NCI-H1930 (cell line): ENCODE data around the gene PLBD2.

ENCODE experiments used
- DNase-seq, 2 experiments: peaks; one replicate each; lab custom pipeline; 2025; lab: John Stamatoyannopoulos, UW

PLBD2 gene

DNA sequence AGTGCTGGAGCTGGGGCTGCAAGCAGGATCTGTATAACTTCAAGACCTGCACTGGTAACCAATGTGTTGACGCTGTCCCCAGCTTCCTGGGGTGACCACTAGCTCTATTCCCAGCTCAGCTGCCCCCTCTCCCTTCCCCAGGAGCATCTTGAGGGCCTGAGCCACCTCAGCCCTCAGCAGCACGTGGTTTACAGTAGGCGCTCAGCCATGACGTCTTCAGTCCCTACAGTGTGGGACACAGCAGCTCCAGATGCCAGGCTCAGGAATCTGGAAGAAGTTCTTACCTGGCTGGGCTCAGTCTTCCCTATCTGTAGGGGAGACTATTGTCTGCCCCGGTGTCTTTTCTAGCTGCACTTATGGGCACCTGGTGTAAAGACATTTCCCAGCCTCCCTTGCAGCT is 36.7 kb downstream of the PLBD2 start:
- DNase-seq = no peak

- no peak for DNase-seq
Measured at GRCh38 chr12:113396200-113396599, 37.8 kb downstream of the PLBD2 start.

GRCh38 chr12:113396828-113397496 is 38.6 kb downstream of the PLBD2 start:
- DNase-seq = no peak

DNA sequence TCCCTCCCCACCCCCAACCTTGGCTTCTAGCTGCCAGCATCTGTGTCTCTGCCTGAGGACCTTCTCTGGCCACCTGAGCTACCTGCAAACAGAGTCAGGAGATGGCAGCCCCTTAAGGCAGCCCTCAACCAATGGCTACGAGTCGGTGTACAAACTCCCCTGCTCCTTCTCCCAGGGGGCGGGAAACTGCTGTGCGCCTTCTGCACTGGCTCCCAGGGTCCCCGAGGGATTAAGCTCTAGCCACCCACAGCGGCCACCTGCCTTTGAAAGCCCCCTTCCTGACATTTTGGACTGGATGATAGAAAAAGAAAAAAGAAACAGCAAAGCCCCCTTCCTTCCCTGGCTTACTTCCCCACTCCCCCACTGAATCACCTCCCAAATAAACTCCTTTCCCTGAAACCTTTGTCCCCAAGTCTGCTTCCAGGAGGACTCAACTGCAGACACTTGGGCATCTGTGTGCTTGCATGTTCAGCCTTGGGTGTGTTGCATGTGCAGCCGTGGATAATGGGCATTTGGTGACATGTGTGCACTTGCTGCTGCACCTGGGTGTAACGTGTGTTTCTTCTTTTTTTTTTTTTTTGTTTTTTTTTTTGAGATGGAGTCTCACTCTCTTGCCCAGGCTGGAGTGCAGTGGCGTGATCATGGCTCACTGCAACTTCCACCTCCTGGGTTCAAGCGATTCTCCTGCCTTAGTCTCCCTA is 39.3 kb downstream of the PLBD2 start:
- no peak for DNase-seq

- DNase-seq = no peak
Measured at GRCh38 chr12:113398346-113399290, 40.2 kb downstream of the PLBD2 start.

DNA sequence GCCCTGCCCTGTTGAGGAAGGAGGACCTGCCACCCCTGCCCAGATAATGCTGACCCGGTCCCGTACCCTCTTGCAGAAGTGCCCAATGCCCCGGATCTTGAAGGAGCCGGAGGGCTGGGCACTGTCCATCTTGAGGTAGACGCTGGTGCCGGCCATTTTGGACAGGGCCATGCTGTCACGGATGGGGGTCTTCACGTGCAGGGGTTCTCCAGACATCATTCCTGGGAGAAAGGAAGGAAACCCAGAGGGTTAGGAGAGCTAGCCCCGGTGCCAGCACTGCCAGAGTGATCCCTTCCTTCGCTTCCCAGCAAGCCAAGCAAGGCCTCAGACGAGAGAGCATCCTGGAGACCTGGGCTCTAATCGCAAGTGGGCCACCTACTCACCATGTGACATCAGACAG is 41.1 kb downstream of the PLBD2 start:
- DNase-seq = no peak

DNA sequence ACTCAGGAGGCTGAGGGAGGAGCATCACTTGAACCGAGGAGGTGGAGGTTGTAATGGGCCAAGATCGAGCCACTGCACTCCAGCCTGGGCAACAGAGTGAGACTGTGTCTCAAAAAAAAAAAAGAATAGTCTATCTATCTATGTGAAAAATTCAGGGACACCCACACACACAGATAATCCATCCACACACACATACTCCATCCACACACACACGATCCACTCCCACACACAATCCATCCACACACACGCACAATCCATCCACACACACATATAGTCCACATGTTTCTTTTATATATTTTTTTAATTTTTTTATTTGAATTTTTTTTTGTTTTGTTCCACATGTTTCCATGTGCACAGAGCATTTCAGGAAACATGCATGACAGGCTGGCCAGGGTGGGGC is 42.0 kb downstream of the PLBD2 start:
- DNase-seq = no peak

DNA sequence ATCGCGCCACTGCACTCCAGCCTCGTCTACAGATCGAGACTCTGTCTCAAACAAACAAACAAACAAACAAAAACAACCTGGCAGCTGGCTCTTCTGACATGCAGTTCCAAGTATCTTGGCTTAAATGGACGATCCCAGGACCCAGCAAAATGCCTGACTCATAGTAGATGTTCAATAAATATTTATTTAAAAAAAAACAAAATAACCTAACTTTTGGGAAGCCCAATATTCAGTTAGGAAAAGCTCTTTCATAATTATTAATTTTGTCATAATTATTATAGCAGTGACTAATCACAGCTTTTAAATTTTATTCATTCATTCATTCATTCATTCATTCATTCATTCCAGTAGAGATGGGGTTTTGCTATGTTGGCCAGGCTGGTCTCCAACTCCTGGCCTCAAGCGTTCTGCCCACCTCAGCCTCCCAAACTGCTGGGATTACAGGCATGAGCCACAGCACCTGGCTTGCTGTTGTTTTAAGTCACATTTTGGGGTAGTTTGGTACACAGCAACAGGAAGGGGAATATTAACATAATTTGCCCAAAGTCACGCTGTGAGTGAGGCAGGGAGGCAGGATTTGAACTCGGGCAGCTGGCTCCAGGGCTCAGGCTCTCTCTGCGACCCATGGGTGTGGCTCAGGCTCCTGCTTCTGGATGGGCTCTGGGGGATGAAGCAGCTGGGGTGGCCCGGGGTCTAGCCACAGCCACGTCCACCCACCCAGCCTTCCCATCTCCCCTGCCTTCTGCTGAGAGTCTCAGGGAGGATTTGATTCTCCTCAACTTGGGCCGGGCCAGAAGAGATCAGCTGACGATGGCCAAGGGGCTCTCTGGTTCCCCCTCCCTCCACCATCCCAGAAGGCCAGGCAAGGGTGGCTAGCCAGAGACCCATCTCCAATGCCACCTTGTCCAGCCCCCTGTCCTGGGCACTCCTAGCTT is 42.9 kb downstream of the PLBD2 start:
- DNase-seq = no peak

- no peak for DNase-seq
Measured at GRCh38 chr12:113402586-113403260, 44.3 kb downstream of the PLBD2 start.

- DNase-seq = no peak
Measured at GRCh38 chr12:113403435-113404415, 45.3 kb downstream of the PLBD2 start, which contains the start of gene SDS. Gene SDS (minus strand): TSS chr12:113403887. CDS start chr12:113399708, 4,179 bp downstream.

DNA sequence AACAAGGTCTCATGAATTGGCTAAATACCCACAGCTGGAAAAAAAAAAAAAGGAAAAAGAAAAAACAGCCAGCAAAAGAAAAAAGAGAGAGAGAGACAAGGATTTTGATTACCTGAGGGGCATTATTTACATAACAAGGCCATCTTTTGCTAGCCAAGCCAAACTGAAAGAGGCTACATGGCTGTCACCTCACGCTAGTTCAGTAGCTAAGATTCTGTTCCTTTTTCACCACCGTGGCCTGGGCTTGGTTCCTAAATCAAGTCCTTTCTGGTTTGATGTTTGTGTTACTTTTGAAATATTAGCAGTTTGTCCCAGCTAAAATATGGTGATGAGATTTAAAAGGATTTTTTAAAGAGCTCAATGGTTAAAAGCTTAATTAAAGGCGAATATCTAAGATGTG is 47.3 kb downstream of the PLBD2 start:
- no peak for DNase-seq

GRCh38 chr12:113407931-113408600 is 49.7 kb downstream of the PLBD2 start:
- no peak for DNase-seq

DNA sequence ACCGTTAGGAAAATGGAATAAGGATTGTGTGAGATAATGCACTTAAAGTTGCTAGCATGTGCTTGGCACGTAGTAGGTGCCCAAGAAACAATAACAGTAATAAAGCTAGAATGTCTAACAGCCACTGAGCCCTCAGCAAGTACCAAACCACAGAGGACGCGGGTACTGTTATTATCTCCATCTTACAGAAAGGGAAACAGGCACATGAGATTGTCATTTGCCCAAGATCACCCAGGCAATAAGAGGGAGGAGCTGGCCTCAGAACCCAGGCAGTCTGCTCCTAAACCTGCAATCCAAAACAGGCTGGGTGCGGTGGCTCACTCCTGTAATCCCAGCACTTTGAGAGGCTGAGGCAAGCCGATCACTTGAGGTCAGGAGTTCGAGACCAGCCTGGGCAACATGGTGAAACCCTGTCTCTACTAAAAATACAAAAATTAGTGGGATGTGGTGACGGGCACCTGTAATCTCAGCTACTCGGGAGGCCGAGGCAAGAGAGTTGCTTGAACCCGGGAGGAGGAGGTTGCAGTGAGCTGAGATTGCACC is 50.4 kb downstream of the PLBD2 start:
- DNase-seq = no peak

DNA sequence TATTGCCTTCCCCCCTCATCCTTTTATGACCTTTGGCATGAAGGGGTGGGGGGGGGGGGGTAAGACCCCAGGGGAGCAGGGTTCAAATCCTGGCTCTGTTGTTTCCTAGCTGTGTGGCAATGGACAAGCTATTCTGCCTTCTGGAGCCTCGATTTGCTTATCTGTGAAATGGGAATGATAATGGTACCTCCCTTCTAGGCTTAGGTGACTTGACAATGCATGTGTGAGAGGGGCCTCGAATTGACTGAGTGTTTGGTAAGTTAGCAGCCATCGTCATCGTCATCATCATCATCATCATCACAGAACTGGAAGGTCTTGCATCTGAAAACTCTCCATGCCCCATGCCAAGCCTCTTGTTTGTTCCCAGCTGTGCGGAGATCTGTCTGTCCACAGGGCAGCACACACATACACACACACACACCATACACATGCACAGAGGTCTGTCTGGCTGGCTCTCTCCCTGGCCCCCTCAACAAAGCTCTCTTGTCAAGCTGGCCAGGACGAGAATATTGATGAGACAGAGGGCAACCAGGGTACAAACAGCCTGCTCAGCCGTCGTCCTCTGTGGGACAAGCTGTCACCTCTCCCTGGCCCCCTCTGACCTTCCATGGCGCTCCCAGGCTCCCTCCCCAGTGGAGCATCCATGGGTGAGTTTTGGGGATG is 51.2 kb downstream of the PLBD2 start:
- no peak for DNase-seq

- no peak for DNase-seq
Measured at GRCh38 chr12:113413488-113413939, 55.1 kb downstream of the PLBD2 start.

GRCh38 chr12:113414519-113415038 is 56.2 kb downstream of the PLBD2 start:
- DNase-seq = no peak

- no peak for DNase-seq
Measured at GRCh38 chr12:113416091-113416754, 57.8 kb downstream of the PLBD2 start.
